HUES48 (cell line): ENCODE measurements around the gene C12orf57.
"Not testable (repeated sequence)": the region's sequence is repeated elsewhere in the genome, so short reads cannot be mapped to it uniquely, and the experiment has no call there.

Source experiments
- H3K27ac ChIP-seq: one replicate; pipeline ENCODE4 v1.7.0; 2013; ENCODE audit warnings: low read depth, low read length, inconsistent platforms
- H3K27me3 ChIP-seq: 2 replicates; pipeline ENCODE4 v1.6.1; 2013; ENCODE audit warnings: mild to moderate bottlenecking, low read length; ENCODE audit not compliant: control insufficient read depth, insufficient read depth
- H3K36me3 ChIP-seq: 2 replicates; pipeline ENCODE4 v1.6.1; 2013; ENCODE audit warnings: low read length; ENCODE audit not compliant: control insufficient read depth, insufficient read depth
- H3K4me1 ChIP-seq: 2 replicates; pipeline ENCODE4 v1.6.1; 2013; ENCODE audit warnings: mild to moderate bottlenecking, low read length; ENCODE audit not compliant: control insufficient read depth, insufficient read depth
- H3K4me3 ChIP-seq: 2 replicates; pipeline ENCODE4 v1.5.1; 2013; ENCODE audit warnings: mild to moderate bottlenecking, low read depth, low read length
- H3K9ac ChIP-seq: 2 replicates; pipeline ENCODE4 v1.6.1; 2013; ENCODE audit warnings: mild to moderate bottlenecking, low read depth, low read length, moderate library complexity
- H3K9me3 ChIP-seq: 2 replicates; pipeline ENCODE4 v1.6.1; 2013; ENCODE audit warnings: low read length; ENCODE audit not compliant: control insufficient read depth, insufficient read depth

The C12orf57 gene, protein sequence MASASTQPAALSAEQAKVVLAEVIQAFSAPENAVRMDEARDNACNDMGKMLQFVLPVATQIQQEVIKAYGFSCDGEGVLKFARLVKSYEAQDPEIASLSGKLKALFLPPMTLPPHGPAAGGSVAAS

DNA sequence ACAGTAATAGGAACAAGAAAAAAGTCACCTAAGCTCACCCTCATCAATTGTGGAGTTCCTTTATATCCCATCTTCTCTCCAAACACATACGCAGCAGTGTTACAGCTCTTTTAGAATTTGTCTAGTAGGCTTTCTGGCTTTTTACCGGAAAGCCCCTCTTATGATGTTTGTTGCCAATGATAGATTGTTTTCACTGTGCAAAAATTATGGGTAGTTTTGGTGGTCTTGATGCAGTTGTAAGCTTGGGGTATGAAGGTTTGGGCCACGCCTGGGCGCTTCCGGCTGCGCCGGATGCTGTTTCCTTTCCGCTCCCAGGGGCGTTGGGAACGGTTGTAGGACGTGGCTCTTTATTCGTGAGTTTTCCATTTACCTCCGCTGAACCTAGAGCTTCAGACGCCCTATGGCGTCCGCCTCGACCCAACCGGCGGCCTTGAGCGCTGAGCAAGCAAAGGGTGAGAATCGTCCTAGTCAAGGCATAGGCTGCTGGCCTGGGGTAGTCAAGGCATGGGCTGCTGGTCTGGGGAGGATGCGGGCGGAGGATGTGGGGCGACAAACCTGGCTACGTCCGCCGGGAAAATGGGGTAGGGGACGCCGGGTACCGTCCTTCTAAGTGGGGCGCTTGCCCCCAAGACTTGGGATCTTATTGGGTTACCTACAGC lies at the start of gene C12orf57, which contains the start of gene RNU7-1:
Gene C12orf57 (plus strand): TSS at position 301 of the 659 bp plus-strand sequence. CDS start 100 bp downstream, at position 401.
Gene RNU7-1 (plus strand): TSS at position 95 of the 659 bp plus-strand sequence.
- Histone ChIP-seq H3K27ac (peak within 1 kb of the TSS; percentile 99), H3K9ac (peak within 1 kb of the TSS; percentile 95), H3K36me3 (peaks cover 26% of the 10 kb centered on the region), H3K4me1 (peaks cover 25% of the 10 kb centered on the region), H3K27me3 (no peaks in the 10 kb centered on the region), H3K9me3 (no peaks in the 10 kb centered on the region), H3K4me3 (peak within 1 kb of the TSS; percentile 83)

DNA sequence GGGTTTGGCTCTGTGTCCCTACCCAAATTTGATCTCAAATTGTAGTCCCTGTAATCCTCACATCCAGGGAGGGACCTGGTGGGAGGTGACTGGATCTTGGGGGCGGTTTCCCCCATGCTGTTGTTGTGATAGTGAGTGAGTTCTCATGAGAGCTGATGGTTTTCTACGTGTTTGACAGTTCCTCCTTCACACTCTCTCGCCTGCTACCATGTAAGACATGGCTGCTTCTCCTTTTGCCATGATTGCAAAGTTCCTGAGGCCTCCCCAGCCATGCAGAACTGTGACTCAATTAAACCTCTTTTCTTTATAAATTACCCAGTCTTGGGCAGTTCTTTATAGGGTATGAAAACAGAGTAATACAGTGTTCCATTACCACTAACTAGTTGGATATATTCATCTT lies 49.5 kb upstream of the C12orf57 start:
- peaks cover 7% of the 10 kb centered on the region; the same call in 1 of the 2 replicates for H3K4me1 ChIP-seq
- H3K27me3 ChIP-seq, result no peaks in the 10 kb centered on the region
- no peaks in the 10 kb centered on the region for H3K9me3 ChIP-seq
- H3K36me3 ChIP-seq, result no peaks in the 10 kb centered on the region
- H3K9ac ChIP-seq, result no peak overlapping the region
- no peak overlapping the region for H3K4me3 ChIP-seq
- H3K27ac ChIP-seq, result no peak overlapping the region

DNA sequence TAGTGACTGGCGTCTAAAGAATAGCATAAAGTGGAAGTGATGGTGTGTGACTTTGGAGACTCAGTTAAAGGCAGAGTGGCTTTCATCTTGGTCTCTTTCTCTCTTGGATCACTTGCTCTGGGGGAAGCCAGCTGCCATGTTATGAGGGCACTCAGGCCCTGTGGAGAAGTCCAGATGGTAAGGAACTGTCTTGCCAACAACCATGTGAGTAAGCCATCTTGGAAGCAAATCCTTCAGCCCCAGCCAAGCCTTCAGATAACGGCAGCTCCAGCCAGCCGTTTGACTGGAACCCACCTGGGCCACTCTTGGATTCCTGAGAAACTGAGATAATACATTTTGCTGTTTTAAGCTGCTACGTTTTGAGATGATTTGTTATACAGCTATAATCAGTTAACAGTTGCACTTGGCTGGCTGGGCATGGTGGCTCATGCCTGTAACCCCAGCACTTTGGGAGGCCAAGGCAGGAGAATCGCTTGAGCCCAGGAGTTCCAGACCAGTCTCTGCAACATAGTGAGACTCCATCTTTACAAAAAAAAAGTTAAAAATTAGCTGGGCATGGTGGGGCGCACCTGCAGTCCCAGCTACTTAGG lies 46.9 kb upstream of the C12orf57 start:
- Histone ChIP-seq H3K27ac (no peak overlapping the region), H3K9ac (no peak overlapping the region), H3K4me1 (no peaks in the 10 kb centered on the region), H3K27me3 (no peaks in the 10 kb centered on the region), H3K9me3 (no peaks in the 10 kb centered on the region), H3K4me3 (no peak overlapping the region), H3K36me3 (no peaks in the 10 kb centered on the region)

DNA sequence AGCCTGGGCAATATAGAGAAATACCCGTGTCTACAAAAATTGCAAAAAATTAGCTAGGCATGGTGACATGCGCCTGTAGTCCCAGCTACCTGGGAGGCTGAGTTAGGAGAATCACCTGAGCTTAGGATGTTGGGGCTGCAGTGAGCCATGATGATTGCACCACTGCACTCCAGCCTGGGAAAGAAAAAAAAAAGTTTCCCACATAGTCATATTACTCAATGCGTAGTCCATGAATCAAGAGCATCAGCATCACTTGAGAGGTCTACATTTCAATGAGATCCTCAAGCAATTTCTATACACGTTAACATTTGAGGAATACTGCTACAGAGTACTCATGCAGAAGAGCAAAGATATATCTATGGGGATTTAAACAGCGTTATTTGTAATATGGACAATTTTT lies 44.4 kb upstream of the C12orf57 start:
- Histone ChIP-seq H3K36me3 (no peaks in the 10 kb centered on the region), H3K4me1 (peaks cover 10% of the 10 kb centered on the region), H3K9me3 (no peaks in the 10 kb centered on the region), H3K9ac (no peak overlapping the region), H3K27ac (no peak overlapping the region), H3K27me3 (no peaks in the 10 kb centered on the region), H3K4me3 (no peak overlapping the region)

DNA sequence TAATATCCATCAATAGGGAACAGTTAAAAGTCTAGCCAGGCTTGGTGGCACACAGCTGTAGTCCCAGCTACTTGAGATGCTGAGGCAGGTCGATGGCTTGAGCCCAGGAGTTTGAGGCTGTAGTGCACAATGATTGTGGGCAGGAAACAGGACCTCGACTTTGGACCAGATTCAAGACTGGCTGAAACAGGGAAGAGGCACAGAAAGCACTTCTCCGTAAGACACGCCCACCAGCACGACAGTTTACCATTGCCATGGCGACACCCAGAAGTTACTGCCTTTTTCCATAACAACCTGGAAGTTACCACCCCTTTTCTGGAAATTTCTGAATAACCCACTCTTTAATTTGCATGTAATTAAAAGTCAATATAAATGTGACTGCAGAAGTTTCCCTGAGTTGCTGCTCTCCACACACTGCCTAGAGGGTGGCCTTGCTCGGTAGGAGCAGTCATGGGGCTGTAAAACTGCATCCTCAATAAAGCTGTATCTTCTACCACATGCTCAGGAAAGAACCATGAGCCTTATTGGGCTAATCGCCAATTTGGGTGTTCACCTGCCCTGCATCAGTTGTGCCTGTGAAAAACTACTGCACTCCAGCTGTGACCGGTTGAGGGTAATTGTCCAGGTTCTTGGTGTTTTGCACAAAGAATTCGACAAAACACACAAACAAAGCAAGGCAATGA lies 43.8 kb upstream of the C12orf57 start:
- Histone ChIP-seq H3K36me3 (no peaks in the 10 kb centered on the region), H3K27me3 (no peaks in the 10 kb centered on the region), H3K9me3 (no peaks in the 10 kb centered on the region), H3K27ac (no peak overlapping the region), H3K4me3 (no peak overlapping the region), H3K4me1 (peaks cover 10% of the 10 kb centered on the region), H3K9ac (no peak overlapping the region)

DNA sequence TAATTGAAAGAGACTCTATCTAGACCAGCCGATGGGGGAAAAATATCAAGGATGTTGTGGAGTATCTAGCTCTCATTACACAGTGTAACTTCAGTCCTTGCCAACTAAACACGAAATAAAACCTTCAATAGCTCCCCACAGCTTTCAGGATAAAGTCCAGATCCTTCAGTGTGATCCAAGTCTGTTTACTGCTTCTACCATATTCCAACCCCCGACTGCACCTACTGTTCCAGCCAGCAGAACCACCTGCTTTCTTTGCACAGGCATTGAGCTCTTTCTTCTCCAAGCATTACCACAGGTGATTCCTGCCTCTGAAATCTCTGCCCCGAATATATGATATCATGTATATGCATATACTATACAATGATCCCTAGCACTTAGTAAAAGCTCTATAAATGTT lies 41.4 kb upstream of the C12orf57 start:
- H3K27ac ChIP-seq, result no peak overlapping the region
- H3K4me1 ChIP-seq, result peaks cover 14% of the 10 kb centered on the region

DNA sequence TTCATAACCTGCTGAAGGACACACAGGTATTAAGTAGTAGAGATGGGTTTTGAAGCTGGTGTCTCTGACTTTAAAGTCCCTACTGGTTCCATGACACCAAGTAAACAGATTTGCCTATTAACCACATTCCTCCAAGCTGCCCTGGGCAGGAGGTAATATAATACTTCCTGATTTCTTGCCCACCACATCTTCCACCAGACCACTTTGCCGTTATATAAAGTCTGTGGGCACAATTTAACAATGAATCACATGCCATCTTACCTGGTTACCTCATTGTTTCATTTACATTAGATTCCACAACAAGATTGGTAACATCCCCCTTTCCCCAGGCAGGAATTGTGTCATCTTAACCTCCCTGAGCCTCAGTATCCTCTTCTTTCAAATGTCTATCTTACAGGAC lies 40.1 kb upstream of the C12orf57 start:
- no peaks in the 10 kb centered on the region for H3K9me3 ChIP-seq
- peak overlapping the region; percentile 69 for H3K27ac ChIP-seq
- H3K4me1 ChIP-seq, result peaks cover 14% of the 10 kb centered on the region
- H3K9ac ChIP-seq, result no peak overlapping the region
- H3K4me3 ChIP-seq, result no peak overlapping the region
- H3K27me3 ChIP-seq, result 0 out of 2 replicates have a peak, but pooled peaks cover 4% of the 10 kb centered on the region
- H3K36me3 ChIP-seq, result no peaks in the 10 kb centered on the region

More for the DNA sequence above, 41.4 kb upstream of the C12orf57 start:
- no peak overlapping the region for H3K9ac ChIP-seq
- no peaks in the 10 kb centered on the region for H3K9me3 ChIP-seq
- no peaks in the 10 kb centered on the region for H3K36me3 ChIP-seq
- no peak overlapping the region for H3K4me3 ChIP-seq
- 0 out of 2 replicates have a peak, but pooled peaks cover 4% of the 10 kb centered on the region for H3K27me3 ChIP-seq

DNA sequence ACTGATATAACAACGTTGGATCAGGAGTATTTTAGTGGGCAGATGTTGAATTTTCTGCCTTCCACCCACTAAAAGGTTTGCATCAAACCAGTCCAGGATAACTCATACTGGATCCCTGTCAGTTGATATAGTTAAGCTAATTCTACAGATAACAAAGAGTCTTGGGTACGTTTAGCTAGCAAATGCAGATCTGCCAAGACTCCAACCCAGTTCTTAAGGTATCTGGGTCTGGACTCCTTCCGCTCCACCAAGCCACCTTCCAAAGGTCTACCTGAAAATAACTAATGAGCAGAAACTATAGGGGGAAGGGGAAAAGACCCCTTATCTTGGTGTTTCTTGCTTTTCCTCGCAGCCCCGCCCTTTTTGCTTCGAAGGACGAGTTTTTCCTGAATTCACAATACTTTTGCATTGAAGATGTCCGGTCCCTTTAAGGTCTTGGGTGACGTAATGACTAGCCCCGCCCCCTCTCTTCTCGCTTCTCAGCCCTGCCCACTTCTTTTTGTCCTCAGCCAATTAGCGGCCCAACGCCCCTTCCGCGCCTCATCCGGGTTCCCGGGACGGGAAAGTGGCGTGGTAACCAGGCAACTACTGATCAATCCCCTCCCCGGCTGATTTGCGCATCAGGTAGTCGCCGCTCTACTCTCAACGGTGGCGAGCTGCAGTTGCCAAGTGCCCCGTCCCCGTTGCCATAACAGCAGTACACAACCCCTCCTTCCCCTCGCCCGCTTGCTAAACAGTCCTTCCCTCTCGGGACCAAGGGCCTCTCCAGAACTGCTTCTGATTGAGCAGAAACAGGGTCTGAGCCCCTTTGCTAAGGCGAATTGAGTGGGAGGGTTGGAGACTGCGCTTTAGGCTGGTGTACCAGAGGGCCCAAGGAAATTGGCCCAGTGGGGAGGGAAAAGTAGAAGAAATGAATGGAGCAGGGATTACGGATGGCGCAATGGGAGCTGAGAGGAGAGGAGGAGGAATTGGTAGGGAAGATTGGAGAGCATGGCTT lies 39.2 kb upstream of the C12orf57 start, which contains the start of gene LRRC23:
Gene LRRC23 (plus strand): TSS at position 543 of the 997 bp plus-strand sequence. CDS start 812 bp downstream, outside the sequence.
- H3K27me3 ChIP-seq, result 0 out of 2 replicates have a peak, but pooled peaks cover 4% of the 10 kb centered on the region
- peak within 1 kb of the TSS; percentile 28; the same call in 1 of the 2 replicates for H3K9ac ChIP-seq
- H3K27ac ChIP-seq, result peak within 1 kb of the TSS; percentile 75
- H3K36me3 ChIP-seq, result no peaks in the 10 kb centered on the region
- no peaks in the 10 kb centered on the region for H3K9me3 ChIP-seq
- H3K4me3 ChIP-seq, result peak within 1 kb of the TSS; percentile 68
- H3K4me1 ChIP-seq, result peaks cover 14% of the 10 kb centered on the region

DNA sequence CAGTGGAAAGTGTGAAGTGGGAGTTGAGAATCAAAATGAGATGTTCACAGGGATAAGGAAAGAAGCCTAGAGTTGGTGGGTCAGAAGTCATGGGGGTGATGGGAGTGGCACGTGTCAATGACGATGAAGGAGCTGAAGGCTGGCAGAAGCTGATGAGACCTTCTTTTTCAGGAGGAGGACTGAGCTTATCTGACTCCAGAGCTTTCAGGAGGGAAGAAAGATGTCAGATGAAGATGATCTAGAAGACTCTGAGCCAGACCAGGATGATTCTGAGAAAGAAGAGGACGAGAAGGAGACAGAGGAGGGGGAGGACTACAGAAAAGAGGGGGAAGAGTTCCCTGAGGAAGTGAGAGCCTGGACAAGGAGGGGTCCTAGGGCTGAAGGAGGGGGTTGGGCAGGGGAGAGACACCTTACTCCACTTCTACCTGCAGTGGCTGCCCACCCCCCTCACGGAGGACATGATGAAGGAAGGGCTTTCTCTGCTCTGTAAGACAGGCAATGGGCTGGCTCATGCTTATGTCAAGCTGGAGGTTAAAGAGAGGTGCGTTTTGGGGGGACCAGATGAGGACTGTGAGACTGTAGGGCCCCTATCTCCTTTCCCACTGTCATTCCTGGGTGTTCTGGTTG lies 38.3 kb upstream of the C12orf57 start:
- Histone ChIP-seq H3K9ac (no peak overlapping the region), H3K4me1 (peaks cover 14% of the 10 kb centered on the region), H3K9me3 (no peaks in the 10 kb centered on the region), H3K27ac (peak overlapping the region; percentile 75), H3K4me3 (peak overlapping the region; percentile 68), H3K36me3 (no peaks in the 10 kb centered on the region), H3K27me3 (0 out of 2 replicates have a peak, but pooled peaks cover 4% of the 10 kb centered on the region)

DNA sequence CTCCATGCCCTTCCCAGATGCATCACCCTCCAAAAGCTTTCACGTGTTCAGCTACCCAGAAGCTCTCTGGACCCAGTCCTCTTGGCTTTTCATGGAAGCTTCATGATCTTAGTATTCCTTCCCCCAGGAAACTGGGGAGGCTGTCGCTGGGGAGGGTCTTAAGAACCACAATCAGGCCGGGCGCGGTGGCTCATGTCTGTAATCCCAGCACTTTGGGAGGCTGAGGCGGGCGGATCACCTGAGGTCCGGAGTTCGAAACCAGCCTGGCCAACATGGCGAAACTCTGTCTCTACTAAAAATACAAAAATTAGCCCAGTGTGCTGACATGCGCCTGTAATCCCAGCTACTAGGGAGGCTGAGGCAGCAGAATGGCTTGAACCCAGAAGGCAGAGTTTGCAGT lies 35.7 kb upstream of the C12orf57 start:
- not testable (repeated sequence) for H3K4me3 ChIP-seq, H3K36me3 ChIP-seq, H3K9me3 ChIP-seq, H3K27ac ChIP-seq, H3K9ac ChIP-seq, H3K27me3 ChIP-seq
- peaks cover 14% of the 10 kb centered on the region for H3K4me1 ChIP-seq
